ENCODE measurements around the gene DNAJC4. TPM values are rescaled to one million over a fixed set of nuclear protein-coding genes. Genes with fewer than 3 reads are reported as not detected.
A peak's percentile ranks its signal among the peaks of the same experiment; 100 is the strongest.

DNAJC4 gene
- total and polyA plus RNA-seq, 9 of the 15 experiments (the other 6 are each of a cell fraction or from before 2014, with no cell fraction given): 4.0 to 32.6 (median 19.9) TPM

- TF ChIP-seq ATF4 (CRISPR knock-in tag; IDR thresholded peaks at IDR 0.05) (0 out of 2 replicates have a peak, but pooled peaks have one; percentile 5), ZNF436 (CRISPR knock-in tag; IDR thresholded peaks at IDR 0.05) (peak; percentile 63; the same call in 1 of the 2 replicates), RBFOX2 (IDR thresholded peaks at IDR 0.05; ENCODE audit: low read depth, low read length) (peak; percentile 98), TCF15 (CRISPR knock-in tag; IDR thresholded peaks at IDR 0.05) (no peak), E2F6 (IDR thresholded peaks at IDR 0.05; ENCODE audit: borderline replicate concordance in 1 of 2, extremely low read depth in 1 of 2, insufficient read depth in 1 of 2, insufficient read length in 1 of 2, low read depth in 1 of 2, low read length in 1 of 2, poor library complexity in 1 of 2, severe bottlenecking in 1 of 2) (peak in 1 of 2 experiments; percentile 61), FOXM1 (IDR thresholded peaks at IDR 0.05; ENCODE audit: low read depth) (peak; percentile 86), FOXM1 (CRISPR knock-in tag; IDR thresholded peaks at IDR 0.05; ENCODE audit: low read depth) (no peak; the same call in 1 of the 2 replicates), NCOR1 (IDR thresholded peaks at IDR 0.05) (peak; percentile 59; the same call in 1 of the 2 replicates), POLR2H (tag; IDR thresholded peaks at IDR 0.05; ENCODE audit: low read depth) (peak; percentile 93), ZNF274 (IDR thresholded peaks at IDR 0.05; ENCODE audit: borderline replicate concordance, low read depth, low read length) (no peak), THRB (CRISPR knock-in tag; conservative IDR thresholded peaks at IDR 0.05) (no peak), YY1 (IDR thresholded peaks at IDR 0.05; ENCODE audit: borderline replicate concordance in 1 of 3, control insufficient read depth in 1 of 3, extremely low read depth in 1 of 3, insufficient read depth in 3 of 3, insufficient read length in 1 of 3, insufficient replicate concordance in 2 of 3, low read depth in 1 of 3, low read length in 2 of 3) (peak in 2 of 3 experiments; percentile 60 to 86), ZBTB1 (CRISPR knock-in tag; IDR thresholded peaks at IDR 0.05; ENCODE audit: borderline replicate concordance, low read depth) (no peak), ETV1 (tag; conservative IDR thresholded peaks at IDR 0.05; ENCODE audit: low read depth) (peak; percentile 92; the same call in 1 of the 2 replicates), GATAD2A (IDR thresholded peaks at IDR 0.05) (peak; percentile 27; the same call in 1 of the 2 replicates), ARID2 (IDR thresholded peaks at IDR 0.05) (no peak), TAF1 (IDR thresholded peaks at IDR 0.05; ENCODE audit: control insufficient read depth, extremely low read depth, insufficient read depth, low read length, severe bottlenecking) (peak; percentile 93)
- TF ChIP-seq, protein P1, sequence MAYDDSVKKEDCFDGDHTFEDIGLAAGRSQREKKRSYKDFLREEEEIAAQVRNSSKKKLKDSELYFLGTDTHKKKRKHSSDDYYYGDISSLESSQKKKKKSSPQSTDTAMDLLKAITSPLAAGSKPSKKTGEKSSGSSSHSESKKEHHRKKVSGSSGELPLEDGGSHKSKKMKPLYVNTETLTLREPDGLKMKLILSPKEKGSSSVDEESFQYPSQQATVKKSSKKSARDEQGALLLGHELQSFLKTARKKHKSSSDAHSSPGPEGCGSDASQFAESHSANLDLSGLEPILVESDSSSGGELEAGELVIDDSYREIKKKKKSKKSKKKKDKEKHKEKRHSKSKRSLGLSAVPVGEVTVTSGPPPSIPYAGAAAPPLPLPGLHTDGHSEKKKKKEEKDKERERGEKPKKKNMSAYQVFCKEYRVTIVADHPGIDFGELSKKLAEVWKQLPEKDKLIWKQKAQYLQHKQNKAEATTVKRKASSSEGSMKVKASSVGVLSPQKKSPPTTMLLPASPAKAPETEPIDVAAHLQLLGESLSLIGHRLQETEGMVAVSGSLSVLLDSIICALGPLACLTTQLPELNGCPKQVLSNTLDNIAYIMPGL (CRISPR knock-in tag; IDR thresholded peaks at IDR 0.05): no peak
These were observed 10.3 kb downstream of the DNAJC4 start, which contains the start of gene FKBP2 (continued) for GRCh38 chr11:64240435-64241240.
